ENCODE results near the gene ANGEL1.

ANGEL1 gene

GRCh38 chr14:76808011-76808410 is 4.7 kb downstream of the ANGEL1 start:
- no peak for TF ChIP-seq CTCF (conservative IDR thresholded peaks at IDR 0.05; ENCODE audit: low read depth, low read length)
- DNase-seq (ENCODE audit: low read depth) = no peak
- H3K4me3 ChIP-seq (ENCODE audit: low read length) = no peak overlapping the region

GRCh38 chr14:76806446-76806845 is 6.2 kb downstream of the ANGEL1 start:
- TF ChIP-seq CTCF (conservative IDR thresholded peaks at IDR 0.05; ENCODE audit: low read depth, low read length) = no peak
- no peak for DNase-seq (ENCODE audit: low read depth)
- no peak overlapping the region for H3K4me3 ChIP-seq (ENCODE audit: low read length)

- no peak for DNase-seq (ENCODE audit: low read depth)
- no peak for TF ChIP-seq CTCF (conservative IDR thresholded peaks at IDR 0.05; ENCODE audit: low read depth, low read length)
Measured at GRCh38 chr14:76793956-76794355, 18.7 kb downstream of the ANGEL1 start.

GRCh38 chr14:76793324-76793723 is 19.4 kb downstream of the ANGEL1 start:
- no peak overlapping the region for H3K4me3 ChIP-seq (ENCODE audit: low read length)
- no peak for TF ChIP-seq CTCF (conservative IDR thresholded peaks at IDR 0.05; ENCODE audit: low read depth, low read length)
- DNase-seq (ENCODE audit: low read depth) = no peak

More at GRCh38 chr14:76793956-76794355, 18.7 kb downstream of the ANGEL1 start:
- H3K4me3 ChIP-seq (ENCODE audit: low read length) = no peak overlapping the region

GRCh38 chr14:76792422-76792821 is 20.3 kb downstream of the ANGEL1 start:
- no peak for TF ChIP-seq CTCF (conservative IDR thresholded peaks at IDR 0.05; ENCODE audit: low read depth, low read length)
- DNase-seq (ENCODE audit: low read depth) = no peak

GRCh38 chr14:76786601-76787000 is 26.1 kb downstream of the ANGEL1 start:
- no peak for TF ChIP-seq CTCF (conservative IDR thresholded peaks at IDR 0.05; ENCODE audit: low read depth, low read length)
- no peak for DNase-seq (ENCODE audit: low read depth)
- H3K4me3 ChIP-seq (ENCODE audit: low read length) = no peak overlapping the region

More at GRCh38 chr14:76792422-76792821, 20.3 kb downstream of the ANGEL1 start:
- H3K4me3 ChIP-seq (ENCODE audit: low read length) = no peak overlapping the region

- DNase-seq (ENCODE audit: low read depth) = peak; percentile 29
- peak; percentile 99 for TF ChIP-seq CTCF (conservative IDR thresholded peaks at IDR 0.05; ENCODE audit: low read depth, low read length)
- H3K4me3 ChIP-seq (ENCODE audit: low read length) = no peak overlapping the region
Measured at GRCh38 chr14:76784881-76785280, 27.8 kb downstream of the ANGEL1 start.
